Activated naive CD4-positive, alpha-beta T cell treated with anti-CD3 and anti-CD28 coated beads, Interleukin-2, amount 50 U/mL, for 72 hours (primary cell): Measurements from ENCODE around the gene F10. TPM values are rescaled to one million over a fixed set of nuclear protein-coding genes. Genes with fewer than 3 reads are reported as not detected.
"Not testable (repeated sequence)": the region's sequence is repeated elsewhere in the genome, so short reads cannot be mapped to it uniquely, and the experiment has no call there.

Source experiments
- ATAC-seq, 2 donors: fragments of 150-1000 bp; cut with Tn5 transposase; 2 replicates each; pipeline ENCODE4 v1.10.0; 2021; ENCODE audit warnings: mild to moderate bottlenecking in 2 of 2, moderate library complexity in 2 of 2
- DNase-seq, 2 donors: peaks; one replicate each; pipeline ENCODE4 v3.0.0; 2021 to 2022; ENCODE audit warnings: low spot score in 2 of 2
- H3K27ac Mint-ChIP-seq, 2 donors: one replicate each; pipeline ENCODE4 v1.8.0; 2022; ENCODE audit warnings: mild to moderate bottlenecking in 2 of 2, mixed read lengths in 2 of 2
- H3K36me3 Mint-ChIP-seq, 2 donors: one replicate each; pipeline ENCODE4 v1.8.0; 2022; ENCODE audit warnings: mixed read lengths in 2 of 2
- H3K9me3 Mint-ChIP-seq, 2 donors: one replicate each; pipeline ENCODE4 v1.8.0; 2022; ENCODE audit warnings: mixed read lengths in 2 of 2
- total RNA-seq, 2 donors: library from RNA; stranded (reverse); gene quantifications; one replicate each; pipeline ENCODE4 v1.2.3, GENCODE V29; 2022

Gene F10
- total RNA-seq, 2 donors from 2014 or later = not detected

DNA sequence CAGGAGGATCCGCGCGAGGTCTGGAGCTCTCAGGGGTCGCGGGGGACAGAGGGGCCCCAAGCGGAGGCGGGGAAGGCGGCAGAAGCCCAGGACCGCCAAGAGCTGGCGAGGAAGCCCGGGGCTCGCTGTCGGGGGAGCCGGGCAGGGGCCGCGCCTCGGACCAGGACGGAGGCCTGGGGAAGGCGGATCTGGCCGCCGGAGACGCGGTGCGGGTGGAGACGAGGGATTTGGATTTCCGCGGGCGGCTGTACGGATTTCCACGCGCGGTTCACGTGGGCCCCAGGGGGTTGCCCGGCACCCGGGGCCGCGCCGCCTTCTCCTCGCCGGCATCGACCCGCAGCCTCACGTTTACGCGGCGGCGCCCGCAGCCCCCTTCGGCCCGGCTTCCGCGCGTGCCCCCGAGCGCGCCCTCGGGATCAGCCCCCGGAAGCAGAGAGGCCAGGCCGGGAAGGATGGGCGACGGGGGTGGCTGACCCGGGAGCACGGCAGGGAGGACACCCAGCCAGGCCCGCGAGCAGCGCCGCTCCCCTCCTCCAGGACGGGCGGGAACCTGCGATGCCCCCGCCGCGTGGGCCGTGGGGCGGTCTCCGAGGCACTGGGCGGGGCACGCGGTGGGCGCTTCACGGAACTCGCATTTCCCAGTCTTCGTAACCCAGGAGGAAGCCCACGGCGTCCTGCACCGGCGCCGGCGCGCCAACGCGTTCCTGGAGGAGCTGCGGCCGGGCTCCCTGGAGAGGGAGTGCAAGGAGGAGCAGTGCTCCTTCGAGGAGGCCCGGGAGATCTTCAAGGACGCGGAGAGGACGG, 12.3 kb upstream of the F10 start:
- no peak overlapping the region for H3K27ac Mint-ChIP-seq
- ATAC-seq (peak; percentile 30 to 36), DNase-seq (peak in 1 of 2 donors; percentile 52)
- H3K36me3 Mint-ChIP-seq = no peaks in the 10 kb centered on the region
- no peaks in the 10 kb centered on the region for H3K9me3 Mint-ChIP-seq

DNA sequence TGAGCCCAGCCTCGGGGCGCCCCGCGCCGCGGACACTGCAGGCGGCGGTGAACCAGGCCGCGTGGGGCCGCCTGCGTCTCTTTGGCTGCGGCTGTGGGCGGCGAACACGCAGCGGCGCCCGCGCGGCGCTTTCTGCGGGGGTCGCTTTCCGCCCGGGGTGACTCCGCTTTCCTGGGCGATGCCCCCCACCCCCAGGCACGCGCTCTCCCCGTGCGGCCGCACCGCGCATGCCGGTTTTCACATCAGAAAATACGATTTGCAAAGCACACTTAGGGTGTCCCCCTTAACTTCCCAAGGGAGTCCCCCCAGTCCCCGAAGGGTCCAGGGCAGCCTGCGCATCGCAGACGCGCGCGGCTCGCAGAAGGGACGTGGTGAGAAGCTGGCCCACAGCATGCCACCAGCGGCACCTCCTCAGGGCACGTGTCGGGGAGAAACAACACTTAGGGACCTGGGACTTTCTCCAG, 11.7 kb upstream of the F10 start:
- DNase-seq (peak in 1 of 2 donors; percentile 21), ATAC-seq (peak in 1 of 2 donors; percentile 30)
- no peaks in the 10 kb centered on the region for H3K9me3 Mint-ChIP-seq
- H3K27ac Mint-ChIP-seq = no peak overlapping the region
- no peaks in the 10 kb centered on the region for H3K36me3 Mint-ChIP-seq

DNA sequence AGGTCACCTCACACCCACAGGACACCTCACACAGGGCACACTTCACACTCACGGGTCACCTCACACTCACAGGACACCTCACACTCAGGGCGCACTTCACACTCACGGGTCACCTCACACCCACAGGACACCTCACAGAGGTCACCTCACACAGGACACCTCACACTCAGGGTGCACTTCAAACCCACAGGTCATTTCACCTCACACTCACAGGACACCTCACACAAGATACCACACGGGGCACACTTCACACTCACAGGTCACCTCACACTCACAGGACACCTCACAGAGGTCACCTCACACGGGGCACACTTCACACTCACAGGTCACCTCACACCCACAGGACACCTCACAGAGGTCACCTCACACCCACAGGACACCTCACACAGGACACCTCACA, 10.8 kb upstream of the F10 start:
- peak in 1 of 2 donors; percentile 20 for DNase-seq
- H3K9me3 Mint-ChIP-seq, H3K27ac Mint-ChIP-seq, ATAC-seq, H3K36me3 Mint-ChIP-seq: not testable (repeated sequence)

GRCh38 chr13:113112475-113112874, 10.1 kb upstream of the F10 start:
- not testable (repeated sequence) for H3K9me3 Mint-ChIP-seq, H3K27ac Mint-ChIP-seq, ATAC-seq, H3K36me3 Mint-ChIP-seq
- DNase-seq = peak in 1 of 2 donors; percentile 51

DNA sequence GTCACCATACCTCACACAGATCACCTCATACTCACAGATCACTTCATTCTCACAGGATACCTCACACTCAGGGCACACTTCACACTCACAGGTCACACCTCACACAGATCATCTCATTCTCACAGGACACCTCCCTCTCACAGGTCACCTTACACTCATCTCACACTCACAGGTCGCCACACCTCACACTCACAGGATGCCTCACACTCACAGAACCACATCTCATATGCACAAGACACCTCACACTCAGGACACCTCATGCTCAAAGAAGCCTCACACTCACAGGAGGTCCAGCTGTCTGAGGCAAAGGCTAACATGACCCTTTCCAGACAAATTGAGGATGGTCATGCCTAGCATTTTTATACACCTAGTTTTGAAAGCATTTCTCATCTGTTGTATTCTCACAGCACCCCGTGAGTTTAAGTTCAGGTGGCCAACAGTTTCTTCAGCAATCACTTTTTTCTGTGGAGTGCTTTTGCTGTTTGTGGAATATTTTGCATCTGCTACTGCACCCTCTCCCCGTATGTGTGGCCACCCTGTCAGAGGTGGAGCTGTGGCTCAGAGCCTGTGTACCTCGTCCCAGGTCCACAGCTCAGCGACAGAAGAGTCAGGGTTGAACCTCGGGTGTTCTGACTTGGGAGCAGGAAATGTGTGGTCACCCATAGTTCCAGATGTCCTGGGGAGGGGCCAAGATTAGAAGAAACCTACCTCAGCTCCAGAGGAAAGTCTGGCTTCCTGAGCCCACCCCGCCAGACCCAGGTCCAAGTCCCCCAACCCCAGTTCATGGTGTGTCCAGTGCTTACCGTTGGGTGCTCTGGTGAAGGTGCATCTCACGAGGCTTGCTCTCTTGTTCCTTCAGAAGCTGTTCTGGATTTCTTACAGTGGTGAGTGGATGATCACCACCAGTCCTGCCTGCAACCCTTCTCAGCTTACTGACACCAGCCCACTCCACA, 9.4 kb upstream of the F10 start:
- ATAC-seq = no peak
- H3K9me3 Mint-ChIP-seq = no peaks in the 10 kb centered on the region
- H3K36me3 Mint-ChIP-seq = no peaks in the 10 kb centered on the region
- peak in 1 of 2 donors; percentile 49 for DNase-seq
- no peak overlapping the region for H3K27ac Mint-ChIP-seq

DNA sequence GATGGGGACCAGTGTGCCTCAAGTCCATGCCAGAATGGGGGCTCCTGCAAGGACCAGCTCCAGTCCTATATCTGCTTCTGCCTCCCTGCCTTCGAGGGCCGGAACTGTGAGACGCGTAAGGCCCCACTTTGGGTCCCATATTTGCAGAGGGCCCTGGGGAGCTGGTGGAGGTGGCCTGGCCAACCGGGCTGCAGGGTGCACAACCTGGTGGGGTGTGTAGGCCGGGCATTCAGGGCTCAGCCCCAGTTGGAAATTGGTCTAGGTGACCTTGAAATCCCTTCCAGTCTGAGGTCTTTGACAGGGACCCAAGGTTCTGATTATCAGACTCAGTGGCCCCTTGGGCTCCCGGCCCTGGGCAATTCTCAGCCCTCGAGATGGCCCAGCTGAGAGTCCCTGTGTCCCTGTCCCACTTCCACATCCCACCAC, 8.7 kb upstream of the F10 start:
- no peak for ATAC-seq
- Mint-ChIP-seq H3K9me3 (no peaks in the 10 kb centered on the region), H3K36me3 (no peaks in the 10 kb centered on the region), H3K27ac (no peak overlapping the region)
- DNase-seq = peak in 1 of 2 donors; percentile 50

DNA sequence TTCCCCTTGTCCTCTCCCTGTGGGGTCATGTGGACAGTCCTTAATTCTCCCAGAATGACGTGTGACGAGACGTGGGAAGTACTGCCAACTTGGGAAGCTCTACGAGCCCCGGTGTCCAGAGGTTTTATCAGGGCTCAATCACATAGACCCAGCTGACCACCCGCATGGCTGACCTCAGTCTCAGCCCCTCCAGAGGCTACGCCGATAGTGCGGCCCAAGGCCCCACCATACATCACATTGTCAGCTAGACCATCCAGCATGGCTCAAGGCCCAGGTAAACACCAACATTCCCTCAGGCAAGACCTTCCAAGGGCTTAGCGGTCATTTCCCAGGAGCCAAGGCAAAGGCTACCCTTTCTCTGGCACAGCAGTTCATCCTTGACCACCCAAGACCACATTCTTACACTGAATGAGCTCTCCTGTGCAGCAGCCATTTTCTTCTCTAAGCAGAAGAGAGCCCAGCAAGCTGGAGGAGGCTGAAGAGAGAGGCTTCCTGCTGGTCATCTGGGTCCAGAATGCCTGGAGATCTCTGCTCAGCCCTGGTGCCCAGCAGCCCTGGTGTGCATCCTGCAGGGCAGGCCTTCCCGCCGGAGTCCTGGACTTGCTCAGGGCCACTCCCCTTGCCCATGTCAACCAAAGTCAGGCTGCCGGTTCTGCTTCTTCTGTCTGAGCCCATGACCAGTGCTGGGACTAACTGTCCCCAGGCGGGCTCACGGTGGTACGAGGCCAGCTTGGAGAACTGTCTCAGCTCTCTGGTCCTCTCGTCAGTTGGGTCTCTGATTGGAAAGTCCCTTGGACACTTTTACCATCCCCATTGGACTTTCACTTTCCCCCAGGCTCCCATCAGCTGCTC, 7.9 kb upstream of the F10 start:
- DNase-seq (peak in 1 of 2 donors; percentile 49), ATAC-seq (no peak)
- no peak overlapping the region for H3K27ac Mint-ChIP-seq
- no peaks in the 10 kb centered on the region for H3K9me3 Mint-ChIP-seq
- no peaks in the 10 kb centered on the region for H3K36me3 Mint-ChIP-seq

DNA sequence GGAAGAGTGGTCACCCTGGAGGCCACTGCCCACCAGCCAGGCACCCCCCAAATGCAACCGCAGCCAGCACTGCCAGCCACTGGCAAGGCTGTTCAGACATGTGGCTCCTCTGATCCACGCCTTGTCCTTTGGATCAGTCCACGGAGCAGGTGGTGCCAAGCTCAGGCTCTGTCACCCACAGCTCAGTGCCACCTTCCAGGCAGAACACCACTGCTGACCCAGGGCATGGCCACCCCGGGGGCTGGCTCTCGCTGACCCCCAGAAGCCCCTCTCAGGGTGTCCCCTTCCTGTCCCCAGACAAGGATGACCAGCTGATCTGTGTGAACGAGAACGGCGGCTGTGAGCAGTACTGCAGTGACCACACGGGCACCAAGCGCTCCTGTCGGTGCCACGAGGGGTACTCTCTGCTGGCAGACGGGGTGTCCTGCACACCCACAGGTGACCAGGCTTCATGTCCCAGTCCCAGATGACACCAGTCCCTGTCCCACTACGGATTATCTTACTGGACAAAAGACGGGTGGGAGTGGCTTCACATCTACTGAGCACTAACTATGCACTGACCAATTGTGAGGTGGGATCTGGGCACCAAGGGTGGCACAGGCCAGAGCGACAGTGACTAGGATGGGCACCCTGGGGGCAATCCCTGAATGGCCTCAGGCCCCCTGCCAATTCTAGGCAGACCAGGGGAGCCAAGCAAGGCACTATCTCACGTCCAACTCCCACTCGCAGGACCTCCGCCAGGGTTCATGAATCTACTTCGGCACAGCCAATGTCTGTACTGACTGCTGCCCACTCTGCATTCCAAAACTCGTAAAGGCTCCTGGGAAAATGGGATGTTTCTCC, 7.0 kb upstream of the F10 start:
- H3K36me3 Mint-ChIP-seq = no peaks in the 10 kb centered on the region
- H3K27ac Mint-ChIP-seq = no peak overlapping the region
- DNase-seq (peak in 1 of 2 donors; percentile 28), ATAC-seq (no peak)
- H3K9me3 Mint-ChIP-seq = no peaks in the 10 kb centered on the region

- ATAC-seq = no peak
- H3K9me3 Mint-ChIP-seq = no peaks in the 10 kb centered on the region
These were observed 6.3 kb upstream of the F10 start for GRCh38 chr13:113116206-113116800.

DNA sequence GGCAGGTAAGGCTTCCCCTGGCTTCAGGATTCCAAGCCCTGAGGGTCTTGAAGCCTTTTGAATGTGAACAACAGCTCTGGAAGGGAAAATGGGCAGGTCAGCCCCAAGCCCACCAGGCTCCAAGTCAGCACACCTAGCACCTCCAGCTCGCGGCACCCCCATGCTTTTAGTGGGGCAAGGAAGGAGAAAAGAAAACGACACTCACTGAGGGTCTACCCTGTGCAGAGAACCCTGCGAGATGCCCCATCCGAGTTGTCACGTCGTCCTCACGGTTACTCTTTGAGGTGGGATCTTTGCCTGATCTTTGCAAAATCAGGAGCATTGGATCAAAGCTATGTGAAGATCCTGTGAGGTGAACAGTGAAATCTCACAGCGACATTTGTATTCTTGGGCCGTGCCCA, 5.7 kb upstream of the F10 start:
- ATAC-seq = no peak
- Mint-ChIP-seq H3K36me3 (no peaks in the 10 kb centered on the region), H3K9me3 (no peaks in the 10 kb centered on the region), H3K27ac (no peak overlapping the region)
- no peak for DNase-seq

More at GRCh38 chr13:113116206-113116800, 6.3 kb upstream of the F10 start:
- no peaks in the 10 kb centered on the region for H3K36me3 Mint-ChIP-seq
- no peak overlapping the region for H3K27ac Mint-ChIP-seq
- DNase-seq = no peak

DNA sequence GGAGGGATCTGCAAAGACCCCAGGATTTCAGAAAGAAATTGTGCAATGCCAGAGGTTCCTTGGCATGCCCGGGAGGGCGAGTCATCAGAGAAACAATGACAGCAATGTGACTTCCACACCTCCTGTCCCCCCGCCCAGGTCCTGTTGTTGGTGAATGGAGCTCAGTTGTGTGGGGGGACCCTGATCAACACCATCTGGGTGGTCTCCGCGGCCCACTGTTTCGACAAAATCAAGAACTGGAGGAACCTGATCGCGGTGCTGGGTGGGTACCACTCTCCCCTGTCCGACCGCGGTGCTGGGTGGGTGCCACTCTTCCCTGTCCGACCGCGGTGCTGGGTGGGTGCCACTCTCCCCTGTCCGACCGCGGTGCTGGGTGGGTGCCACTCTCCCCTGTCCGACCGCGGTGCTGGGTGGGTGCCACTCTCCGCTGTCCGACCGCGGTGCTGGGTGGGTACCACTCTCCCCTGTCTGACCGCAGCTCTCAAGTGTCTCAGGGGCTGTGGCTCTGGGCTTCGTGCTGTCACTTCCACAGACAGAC, 5.2 kb upstream of the F10 start:
- DNase-seq (peak in 1 of 2 donors; percentile 47), ATAC-seq (no peak)
- Mint-ChIP-seq H3K27ac (no peak overlapping the region), H3K9me3 (no peaks in the 10 kb centered on the region), H3K36me3 (no peaks in the 10 kb centered on the region)

DNA sequence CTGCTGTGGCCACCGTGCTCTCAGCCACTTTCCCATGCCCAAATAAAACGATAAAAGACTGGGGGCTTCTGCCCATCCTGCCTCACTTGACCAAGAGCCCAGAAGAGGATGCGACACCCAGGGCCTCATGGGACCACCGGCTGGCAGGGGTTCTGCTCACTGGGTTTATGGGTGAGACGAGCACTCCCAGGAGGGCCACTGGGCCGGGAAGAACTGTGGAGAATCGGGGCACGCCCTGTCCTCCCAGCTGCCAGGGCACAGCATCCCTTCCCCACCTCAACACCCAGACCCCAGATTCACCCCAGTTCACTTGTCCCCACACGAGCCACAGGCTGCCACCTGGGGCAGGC, 4.7 kb upstream of the F10 start:
- no peaks in the 10 kb centered on the region for H3K36me3 Mint-ChIP-seq
- no peaks in the 10 kb centered on the region for H3K9me3 Mint-ChIP-seq
- no peak overlapping the region for H3K27ac Mint-ChIP-seq
- ATAC-seq (no peak), DNase-seq (peak in 1 of 2 donors; percentile 47)

- DNase-seq (peak in 1 of 2 donors; percentile 52), ATAC-seq (no peak)
- Mint-ChIP-seq H3K9me3 (no peaks in the 10 kb centered on the region), H3K27ac (no peak overlapping the region), H3K36me3 (no peaks in the 10 kb centered on the region)
These were observed 4.2 kb upstream of the F10 start for GRCh38 chr13:113118261-113119021.

GRCh38 chr13:113119166-113119821, 3.3 kb upstream of the F10 start:
- Mint-ChIP-seq H3K36me3 (no peaks in the 10 kb centered on the region), H3K27ac (no peak overlapping the region), H3K9me3 (no peaks in the 10 kb centered on the region)
- no peak for DNase-seq
- no peak for ATAC-seq
